NCI-H1105 treated with DMSO at 0.1 percent for 48 hours (cell line): Measurements from ENCODE around the gene RBMS3.
"Not testable (repeated sequence)": the region's sequence is repeated elsewhere in the genome, so short reads cannot be mapped to it uniquely, and the experiment has no call there.

Source experiments
- DNase-seq: peaks from one replicate; lab custom pipeline; 2025; lab: John Stamatoyannopoulos, UW

The RBMS3 gene

DNA sequence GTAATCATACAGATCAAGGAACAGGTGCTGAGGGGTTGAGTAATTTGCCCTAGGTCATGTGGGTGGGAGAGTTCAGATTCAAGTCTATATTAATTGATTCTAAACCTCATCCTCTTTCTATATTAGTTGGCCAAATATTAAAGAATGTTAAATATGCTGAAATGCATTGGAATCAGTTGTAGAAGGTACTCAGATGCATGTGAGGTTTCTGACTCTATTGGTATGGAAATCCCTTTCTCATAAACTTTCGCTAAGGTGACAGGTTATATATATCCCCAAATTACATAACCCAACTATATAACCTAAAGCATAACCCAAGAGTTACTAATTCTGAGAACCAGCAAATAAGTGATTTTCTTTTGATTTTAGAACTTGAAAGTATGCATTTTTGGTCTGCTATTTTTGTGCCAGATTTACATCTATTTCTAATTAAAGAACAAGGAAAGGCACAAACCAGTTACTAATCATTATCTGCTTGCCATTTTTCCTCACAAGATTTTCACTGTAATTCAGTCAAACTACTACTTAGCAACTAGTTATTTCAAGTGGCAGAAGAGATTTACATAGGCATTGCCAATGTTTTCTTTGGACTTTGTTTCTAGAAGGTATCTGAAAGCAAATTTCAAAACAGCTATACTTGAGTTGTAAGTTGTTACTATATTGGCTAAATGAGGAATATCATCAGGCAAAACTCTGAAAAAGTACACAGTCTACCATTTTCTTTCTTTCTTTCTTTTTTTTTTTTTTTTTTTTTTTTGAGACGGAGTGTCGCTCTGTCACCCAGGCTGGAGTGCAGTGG, 201.3 kb downstream of the RBMS3 start:
- no peak for DNase-seq

DNA sequence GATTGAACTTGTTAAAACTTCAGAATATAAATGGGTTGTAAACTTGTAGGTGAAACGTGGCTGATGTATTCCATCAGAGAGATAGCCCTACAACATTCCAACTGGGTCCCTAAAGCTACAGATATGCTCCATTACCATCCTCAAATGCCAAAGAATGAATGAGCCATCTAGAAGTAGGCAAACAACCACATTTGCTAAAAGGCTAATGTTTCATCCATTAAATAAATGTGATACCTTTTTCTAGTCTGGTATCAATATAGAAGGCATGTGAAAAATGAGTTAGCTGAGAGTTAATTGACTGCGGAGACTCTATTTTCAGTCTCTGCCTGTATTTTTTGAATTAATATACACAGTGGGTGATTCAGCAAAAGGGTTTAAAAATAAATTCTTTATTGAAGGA, 203.8 kb downstream of the RBMS3 start:
- no peak for DNase-seq

- peak; percentile 67 for DNase-seq
These were observed 205.2 kb downstream of the RBMS3 start for GRCh38 chr3:29486096-29486495.

DNA sequence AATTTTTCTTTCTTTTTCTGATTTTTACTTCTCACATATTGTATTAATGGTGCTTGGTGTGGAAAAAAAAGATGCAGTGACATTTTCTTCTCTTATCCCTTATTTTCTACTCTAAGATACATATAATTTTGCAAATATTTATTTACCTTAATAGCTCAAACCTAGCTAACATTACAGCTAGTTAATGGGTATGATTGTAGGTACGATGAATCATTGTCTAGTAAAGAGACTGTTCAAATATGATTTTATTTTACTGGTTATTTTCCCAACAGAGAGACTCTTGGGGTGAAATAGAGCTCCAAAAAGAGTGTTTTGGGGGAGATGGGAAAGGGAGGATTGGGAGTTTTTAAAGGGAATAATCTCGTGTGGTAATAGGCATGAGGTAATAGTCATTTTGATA, 206.0 kb downstream of the RBMS3 start:
- DNase-seq = no peak

GRCh38 chr3:29488922-29489321, 208.1 kb downstream of the RBMS3 start:
- no peak for DNase-seq

GRCh38 chr3:29493109-29493508, 212.2 kb downstream of the RBMS3 start:
- no peak for DNase-seq

DNA sequence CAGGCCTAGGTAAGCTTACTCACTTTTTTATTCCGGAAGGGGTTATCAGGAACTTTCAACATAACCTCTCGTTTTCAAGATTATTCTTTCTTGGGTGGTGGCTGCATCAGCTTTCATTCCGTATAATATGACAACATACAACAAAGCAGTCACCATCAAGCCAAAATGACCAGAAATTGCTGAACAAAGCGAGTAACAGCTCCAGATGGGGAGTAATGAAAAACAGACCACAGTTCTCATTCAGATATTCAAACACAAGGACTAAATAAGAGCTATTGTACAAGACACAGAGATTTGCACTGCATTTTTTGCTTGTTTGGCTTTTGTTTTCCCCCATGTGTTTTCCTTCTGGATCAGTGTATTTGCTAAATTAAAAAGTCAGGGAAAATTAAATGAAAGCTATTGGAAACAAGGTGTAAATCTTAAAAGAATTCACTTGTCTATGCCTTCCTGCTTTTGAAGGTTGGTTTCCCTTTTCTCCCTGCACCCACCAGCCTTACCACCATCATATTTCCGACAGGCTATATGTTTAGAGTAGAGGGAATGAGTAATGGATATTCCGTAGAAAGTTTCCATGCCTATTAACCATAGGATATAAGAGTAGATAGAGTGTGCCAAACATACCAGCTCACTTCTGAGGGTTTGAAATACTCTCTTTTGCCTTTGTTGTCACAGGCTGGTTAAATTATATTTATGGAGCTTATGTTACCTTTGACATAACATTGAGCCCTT, 213.6 kb downstream of the RBMS3 start:
- no peak for DNase-seq

DNA sequence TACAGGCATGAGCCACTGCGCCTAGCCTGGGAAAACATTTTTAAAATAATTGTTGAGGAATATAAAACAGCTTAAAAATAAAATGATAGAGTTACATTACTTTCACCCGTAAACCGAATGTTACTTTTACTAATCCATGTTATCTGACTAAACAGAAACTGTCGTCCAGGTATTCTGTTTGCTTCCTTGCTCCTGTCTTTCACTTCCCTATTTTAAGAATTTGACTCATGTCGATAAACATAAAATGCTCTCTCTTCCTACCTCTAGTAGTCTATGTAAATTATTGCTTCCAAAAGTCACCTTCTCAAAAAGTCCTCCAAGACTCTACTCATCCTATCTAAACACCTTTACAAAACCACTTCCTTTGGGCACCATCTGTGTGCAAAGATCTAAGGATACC, 216.4 kb downstream of the RBMS3 start:
- DNase-seq = no peak

GRCh38 chr3:29502771-29503170, 221.9 kb downstream of the RBMS3 start:
- DNase-seq = no peak

GRCh38 chr3:29503314-29503713, 222.4 kb downstream of the RBMS3 start:
- DNase-seq = no peak

GRCh38 chr3:29503958-29504357, 223.1 kb downstream of the RBMS3 start:
- DNase-seq = no peak

DNA sequence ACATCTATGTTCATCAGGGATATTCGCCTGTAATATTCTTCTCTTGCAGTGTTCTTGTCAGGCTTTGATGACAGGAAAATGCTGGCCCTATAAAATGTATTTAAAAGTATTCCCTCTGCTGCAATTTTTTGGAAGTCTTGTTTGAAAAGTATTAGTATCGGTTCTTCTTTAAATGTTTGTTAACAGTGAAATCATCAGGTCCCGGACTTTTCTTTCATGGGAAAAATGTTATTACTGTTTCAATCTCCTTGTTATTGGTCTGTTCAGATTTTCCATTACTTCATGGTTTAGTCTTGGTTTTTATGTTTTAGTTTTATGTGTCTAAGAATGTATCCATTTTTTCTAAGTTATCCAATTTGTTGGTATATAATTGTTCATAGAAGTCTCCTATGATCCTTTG, 225.6 kb downstream of the RBMS3 start:
- DNase-seq = no peak

DNA sequence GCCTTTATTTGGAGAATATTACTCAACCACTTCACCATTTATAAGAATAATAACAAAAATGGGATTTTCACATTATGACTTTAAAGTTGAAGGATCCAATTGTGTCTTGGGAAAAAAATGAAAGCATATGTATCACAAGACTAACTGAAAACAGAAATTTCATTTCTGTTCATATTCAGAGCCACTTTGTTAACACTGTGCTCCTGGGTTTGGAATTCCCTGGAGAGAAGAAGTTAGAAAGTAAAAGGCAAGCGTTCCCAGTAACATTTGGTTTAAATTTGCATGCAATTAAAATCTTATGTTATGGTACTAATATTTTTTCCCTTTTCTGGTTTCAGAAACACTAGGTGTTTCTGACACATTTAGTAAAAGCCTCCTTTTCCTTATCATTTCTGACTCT, 230.8 kb downstream of the RBMS3 start:
- DNase-seq = no peak

GRCh38 chr3:29512641-29513040, 231.8 kb downstream of the RBMS3 start:
- DNase-seq = no peak

GRCh38 chr3:29513236-29513635, 232.4 kb downstream of the RBMS3 start:
- DNase-seq = no peak

DNA sequence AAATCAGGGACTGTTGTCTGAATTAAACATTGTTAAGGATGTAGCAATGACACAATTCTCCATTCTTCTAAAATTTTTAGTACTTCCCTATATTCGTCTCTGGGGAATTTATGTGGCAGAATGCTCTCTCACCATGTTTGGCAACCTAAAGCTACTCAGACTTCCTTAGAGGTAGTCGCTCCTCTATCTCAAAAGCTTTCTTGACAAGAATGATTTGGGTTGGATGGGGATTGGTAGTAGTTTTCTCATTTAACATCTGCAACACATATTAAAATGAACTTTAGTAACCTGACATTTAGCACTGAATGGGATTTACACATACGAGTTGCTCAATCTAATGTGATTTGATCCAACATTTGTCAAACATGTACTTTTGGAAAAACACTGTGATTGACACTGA, 233.3 kb downstream of the RBMS3 start:
- no peak for DNase-seq

DNA sequence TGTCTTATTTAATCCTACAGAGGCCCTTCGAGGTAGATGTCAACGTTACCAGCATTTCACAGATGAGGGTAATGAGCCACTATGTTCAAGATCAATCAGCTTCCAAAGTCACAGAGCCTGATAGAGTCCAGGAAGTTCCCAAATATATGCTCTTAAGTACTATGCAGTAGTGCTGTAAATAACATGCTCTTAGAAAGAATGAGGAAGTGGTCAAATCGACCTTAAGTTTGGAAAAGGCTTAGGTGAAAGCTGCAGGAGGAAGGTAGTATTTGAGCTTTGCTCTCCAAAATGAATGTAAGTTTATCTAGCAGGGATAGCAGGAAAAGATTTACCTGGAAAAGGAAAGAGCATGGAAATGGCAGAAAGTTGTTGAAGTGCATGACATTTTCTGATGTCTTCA, 234.0 kb downstream of the RBMS3 start:
- no peak for DNase-seq

DNA sequence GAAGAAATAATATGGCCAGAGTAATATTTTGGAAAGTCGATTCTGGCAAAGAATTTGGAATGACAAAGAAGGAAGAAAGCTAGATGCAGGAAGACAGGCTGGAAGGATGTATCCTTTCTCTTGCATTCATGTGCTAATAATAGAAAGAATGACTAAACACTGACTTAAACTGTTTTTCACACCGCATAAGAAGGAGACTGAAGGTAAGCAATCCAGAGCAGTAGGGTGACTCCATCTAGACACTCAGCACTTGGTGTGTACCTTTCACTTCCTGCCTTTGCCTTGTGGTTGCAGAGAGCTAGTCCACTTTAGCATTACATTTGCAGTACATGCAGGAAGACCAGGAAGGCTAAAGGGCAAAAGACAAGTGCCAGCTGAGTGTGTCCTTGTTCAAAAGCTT, 234.6 kb downstream of the RBMS3 start:
- no peak for DNase-seq

DNA sequence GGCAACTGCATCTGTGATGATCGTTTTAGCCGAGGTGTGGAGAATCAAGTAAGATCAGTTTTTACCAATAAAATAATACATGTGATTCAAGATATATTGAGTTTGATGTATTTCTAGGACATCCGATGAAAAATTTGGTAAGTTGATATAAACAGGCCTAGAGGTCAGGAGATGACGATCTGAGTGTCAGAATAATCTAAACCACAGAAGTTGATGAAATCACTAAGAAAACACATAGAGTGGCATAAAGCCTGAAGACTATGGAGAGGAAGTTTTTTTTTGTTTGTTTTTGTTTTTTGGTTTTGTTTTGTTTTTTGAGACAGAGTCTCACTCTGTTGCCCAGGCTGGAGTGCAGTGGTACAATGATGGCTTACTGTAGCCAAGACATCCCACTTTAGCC, 235.3 kb downstream of the RBMS3 start:
- no peak for DNase-seq

GRCh38 chr3:29520764-29521163, 239.9 kb downstream of the RBMS3 start:
- no peak for DNase-seq

DNA sequence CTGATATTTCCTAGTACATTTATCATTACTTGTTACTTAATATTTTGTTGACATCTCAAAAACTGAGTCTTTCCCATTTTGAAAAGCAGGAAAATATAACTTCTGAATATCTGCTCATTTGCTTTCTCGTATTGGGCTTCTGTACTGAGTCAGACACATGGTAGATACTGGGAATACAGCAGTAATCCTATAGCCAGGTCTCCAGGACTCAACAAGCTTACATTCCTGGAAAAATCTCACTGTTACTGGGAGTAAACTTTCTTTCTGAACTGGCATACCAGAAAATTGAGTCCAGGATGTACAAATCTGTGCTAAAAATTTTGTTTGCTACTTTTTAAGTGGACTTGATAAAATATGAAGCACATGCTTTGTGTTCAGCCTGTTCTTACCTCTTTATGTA, 240.4 kb downstream of the RBMS3 start:
- no peak for DNase-seq

DNA sequence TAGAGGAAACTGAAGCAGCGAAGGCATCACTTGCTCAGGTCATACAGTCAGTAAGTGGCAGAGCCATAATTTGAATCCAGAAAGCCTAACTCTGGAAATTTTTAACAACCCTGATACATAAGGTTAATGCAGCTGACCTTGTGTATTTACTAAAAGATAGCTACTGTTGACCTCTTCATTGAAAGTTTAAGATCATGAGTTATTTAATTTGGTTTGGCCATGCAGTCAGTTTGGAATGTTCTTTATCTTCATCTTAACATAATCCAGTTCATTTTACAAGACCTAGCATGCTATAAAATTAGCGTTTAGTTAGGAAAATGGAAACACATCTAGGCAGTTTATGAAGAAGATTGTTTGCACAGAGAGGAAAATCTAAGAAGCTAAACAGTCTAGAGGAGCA, 240.9 kb downstream of the RBMS3 start:
- no peak for DNase-seq

DNA sequence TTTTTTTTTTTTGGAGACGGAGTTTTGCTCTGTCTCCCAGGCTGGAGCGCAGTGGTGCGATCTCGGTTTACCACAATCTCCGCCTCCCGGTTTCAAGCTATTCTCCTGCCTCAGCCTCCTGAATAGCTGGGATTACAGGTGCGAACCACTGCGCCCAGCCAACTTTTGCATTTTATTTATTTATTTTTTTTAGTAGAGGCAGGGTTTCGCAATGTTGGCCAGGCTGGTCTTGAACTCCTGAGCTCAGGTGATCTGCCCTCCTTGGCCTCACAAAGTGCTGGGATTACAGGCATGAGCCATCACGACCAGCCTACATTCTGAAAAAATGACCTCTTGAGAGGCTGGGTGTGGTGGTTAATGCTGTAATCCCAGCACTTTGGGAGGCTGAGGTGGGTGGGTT, 243.6 kb downstream of the RBMS3 start:
- not testable (repeated sequence) for DNase-seq
